Kidney (tissue), 14 donors: ENCODE results near the gene ACOT9. TPM values are rescaled to one million over a fixed set of nuclear protein-coding genes. Genes with fewer than 3 reads are reported as not detected.

ENCODE experiments used
- DNase-seq, 5 donors: peaks; one replicate each; pipeline ENCODE4 v3.0.0-alpha.2; 2013 to 2020
- FAIRE-seq: peaks from 2 replicates; lab custom pipeline; 2012; peaks lifted over from hg19 to GRCh38; lab: Jason Lieb, UNC
- H3K27ac ChIP-seq, 2 donors: one replicate each; pipeline ENCODE4 v1.7.0; 2013; ENCODE audit warnings: low read depth in 2 of 2, low read length in 2 of 2, inconsistent platforms in 1 of 2
- H3K27me3 ChIP-seq: one replicate; pipeline ENCODE4 v1.7.1; 2013; ENCODE audit warnings: low read length, inconsistent platforms; ENCODE audit not compliant: control insufficient read depth, insufficient read depth
- H3K36me3 ChIP-seq, 3 donors: one replicate each; pipeline versions ENCODE4 v1.7.0 to v1.7.1; 2013; ENCODE audit warnings: low read length in 3 of 3, control low read depth in 1 of 3, inconsistent platforms in 1 of 3; ENCODE audit not compliant: insufficient read depth in 3 of 3, control insufficient read depth in 2 of 3
- H3K4me1 ChIP-seq, 3 donors: one replicate each; pipeline versions ENCODE4 v1.7.0 to v1.7.1; 2013; ENCODE audit warnings: low read length in 3 of 3, inconsistent platforms in 1 of 3, low read depth in 1 of 3; ENCODE audit not compliant: control insufficient read depth in 2 of 3, insufficient read depth in 2 of 3
- H3K4me3 ChIP-seq, 3 donors: one replicate each; pipeline versions ENCODE4 v1.7.0 to v1.8.1; 2013; ENCODE audit warnings: low read length in 3 of 3, control low read depth in 1 of 3, inconsistent platforms in 1 of 3
- H3K9ac ChIP-seq, 3 donors: one replicate each; pipeline versions ENCODE4 v1.7.0 to v1.7.1; 2013; ENCODE audit warnings: low read length in 3 of 3, control low read depth in 1 of 3, inconsistent platforms in 1 of 3
- H3K9me3 ChIP-seq, 3 donors: one replicate each; pipeline versions ENCODE4 v1.7.0 to v1.7.1; 2013; ENCODE audit warnings: low read length in 3 of 3, control low read depth in 1 of 3, inconsistent platforms in 1 of 3; ENCODE audit not compliant: control insufficient read depth in 2 of 3, insufficient read depth in 1 of 3
- CTCF ChIP-seq: IDR thresholded peaks from 3 replicates; pipeline ENCODE4 v1.5.1; 2012; ENCODE audit warnings: mild to moderate bottlenecking, moderate library complexity, borderline replicate concordance; ENCODE audit not compliant: insufficient read depth; ENCODE audit errors: extremely low read depth
- intact Hi-C: fragments of 100-400 bp; cut with DNase I; formaldehyde crosslinking; loops from one replicate; pipeline ENCODE4 v1.11.1; 2022
- polyA plus RNA-seq: library from polyadenylated mRNA; stranded (reverse); fragments of 350-450 nt; fragmentation: Illumina TruSeq; extraction: RNeasy Lipid Tissue Mini Kit (QIAGEN cat#74804); gene quantifications from one replicate; pipeline ENCODE4 v1.2.3, GENCODE V29; 2014; ENCODE audit warnings: low read depth, low replicate concordance; ENCODE audit not compliant: insufficient read depth
- total RNA-seq: library from RNA; stranded (reverse); fragmentation: NEBNext Ultra II Directional; extraction: Animal tissue kit (Norgen Biotek cat#: 25700); gene quantifications from one replicate; pipeline ENCODE4 v1.2.1, GENCODE V29; 2021
- donor health status: control.
- donor health status: control.
- donor health status: control.
- donor health status: control.
- donor health status: control.
- donor health status: DM: yes; HTN: yes; CAD: no.
- donor health status: Normal renal cell carcinoma (clear cell type).

Gene ACOT9
- total and polyA plus RNA-seq, 2 donors from 2014 or later, result 24.9 to 42.7 TPM

GRCh38 chrX:23765449-23765848, 22.4 kb upstream of the ACOT9 start:
- no peak overlapping the region for H3K4me3 ChIP-seq
- H3K9me3 ChIP-seq, result no peaks in the 10 kb centered on the region
- no peak overlapping the region for H3K27ac ChIP-seq
- no peaks in the 10 kb centered on the region for H3K36me3 ChIP-seq
- no peak for DNase-seq
- H3K27me3 ChIP-seq, result no peaks in the 10 kb centered on the region
- peaks cover 0 to 2% (median 0%) of the 10 kb centered on the region in 3 donors for H3K4me1 ChIP-seq
- no peak for TF ChIP-seq CTCF
- FAIRE-seq, result no peak
- no peak overlapping the region for H3K9ac ChIP-seq
- intact Hi-C loops, result no loop called here

- Histone ChIP-seq H3K27ac (peak overlapping the region in 1 of 2 donors; percentile 47), H3K27me3 (no peaks in the 10 kb centered on the region), H3K9ac (no peak overlapping the region), H3K4me3 (peak overlapping the region in 1 of 3 donors; percentile 32), H3K4me1 (peaks cover 0 to 2% (median 0%) of the 10 kb centered on the region in 3 donors), H3K9me3 (no peaks in the 10 kb centered on the region), H3K36me3 (no peaks in the 10 kb centered on the region)
- TF ChIP-seq CTCF, result no peak
- DNase-seq (no peak), FAIRE-seq (peak; percentile 45)
- intact Hi-C loops, result no loop called here
Measured at GRCh38 chrX:23764188-23764984, 21.3 kb upstream of the ACOT9 start.

GRCh38 chrX:23759821-23760220, 16.7 kb upstream of the ACOT9 start:
- Histone ChIP-seq H3K9ac (no peak overlapping the region), H3K9me3 (no peaks in the 10 kb centered on the region), H3K36me3 (no peaks in the 10 kb centered on the region), H3K4me1 (peaks cover 0 to 2% (median 0%) of the 10 kb centered on the region in 3 donors), H3K27me3 (no peaks in the 10 kb centered on the region), H3K27ac (no peak overlapping the region), H3K4me3 (no peak overlapping the region)
- intact Hi-C loops, result no loop called here
- TF ChIP-seq CTCF, result no peak
- DNase-seq (no peak), FAIRE-seq (no peak)
